ENCODE data around the gene CELSR2.

DNA sequence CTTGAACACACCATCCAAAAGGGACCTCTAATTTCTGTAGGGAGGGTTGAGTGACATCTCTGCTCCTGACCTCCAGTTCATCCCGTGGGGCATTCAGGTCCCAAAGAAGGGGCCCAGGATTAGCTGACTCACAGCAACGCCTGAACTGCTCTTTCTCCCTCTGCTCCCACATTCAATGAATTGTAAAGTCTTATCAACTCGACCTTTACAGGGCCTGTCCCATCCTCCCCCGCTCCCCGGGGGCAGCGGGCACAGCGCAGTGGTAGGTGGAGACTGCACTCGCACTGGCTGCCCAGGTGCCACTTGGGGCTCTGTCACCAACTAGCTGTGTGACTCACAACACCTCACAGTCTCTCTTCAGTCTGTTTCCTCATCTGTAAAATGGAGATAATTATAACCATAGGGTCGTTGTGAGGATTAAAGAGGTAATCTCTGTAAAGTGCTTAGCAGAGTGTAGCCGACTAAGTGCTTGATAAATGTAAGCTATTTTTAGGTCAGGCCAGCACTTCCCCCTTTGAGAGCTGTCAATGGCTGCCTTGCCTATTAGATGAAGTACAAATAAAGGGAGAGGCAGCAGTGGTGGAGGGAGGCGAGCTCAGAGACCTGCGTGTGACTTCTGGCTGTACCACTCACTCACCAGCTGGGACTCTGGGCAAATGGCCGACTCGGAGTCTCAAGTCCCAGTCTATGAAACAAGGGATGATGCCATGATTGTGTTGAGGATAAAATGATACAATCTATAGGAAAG lies 58.1 kb downstream of the CELSR2 start:
- no peak for TF ChIP-seq POLR2A (IDR thresholded peaks at IDR 0.05)
- TF ChIP-seq, protein P1, sequence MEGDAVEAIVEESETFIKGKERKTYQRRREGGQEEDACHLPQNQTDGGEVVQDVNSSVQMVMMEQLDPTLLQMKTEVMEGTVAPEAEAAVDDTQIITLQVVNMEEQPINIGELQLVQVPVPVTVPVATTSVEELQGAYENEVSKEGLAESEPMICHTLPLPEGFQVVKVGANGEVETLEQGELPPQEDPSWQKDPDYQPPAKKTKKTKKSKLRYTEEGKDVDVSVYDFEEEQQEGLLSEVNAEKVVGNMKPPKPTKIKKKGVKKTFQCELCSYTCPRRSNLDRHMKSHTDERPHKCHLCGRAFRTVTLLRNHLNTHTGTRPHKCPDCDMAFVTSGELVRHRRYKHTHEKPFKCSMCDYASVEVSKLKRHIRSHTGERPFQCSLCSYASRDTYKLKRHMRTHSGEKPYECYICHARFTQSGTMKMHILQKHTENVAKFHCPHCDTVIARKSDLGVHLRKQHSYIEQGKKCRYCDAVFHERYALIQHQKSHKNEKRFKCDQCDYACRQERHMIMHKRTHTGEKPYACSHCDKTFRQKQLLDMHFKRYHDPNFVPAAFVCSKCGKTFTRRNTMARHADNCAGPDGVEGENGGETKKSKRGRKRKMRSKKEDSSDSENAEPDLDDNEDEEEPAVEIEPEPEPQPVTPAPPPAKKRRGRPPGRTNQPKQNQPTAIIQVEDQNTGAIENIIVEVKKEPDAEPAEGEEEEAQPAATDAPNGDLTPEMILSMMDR (IDR thresholded peaks at IDR 0.05), result no peak

All from esophagus squamous epithelium (tissue), 4 donors.